Lung (tissue), 12 donors: ENCODE measurements around the gene MDM1. TPM values are rescaled to one million over a fixed set of nuclear protein-coding genes. Genes with fewer than 3 reads are reported as not detected.

Experiments
- ATAC-seq: fragments of 200-7000 bp; cut with Tn5 transposase; one replicate; pipeline ENCODE4 v1.9.1; 2020; ENCODE audit warnings: moderate number of reproducible peaks; ENCODE audit not compliant: insufficient read depth, low FRiP score
- DNase-seq, 3 donors: peaks; one replicate each; pipeline ENCODE4 v3.0.0-alpha.2; 2013 to 2017
- H3K27ac ChIP-seq, 2 donors: one replicate each; pipeline ENCODE4 v1.5.1; 2013; ENCODE audit warnings: mild to moderate bottlenecking in 2 of 2, moderate library complexity in 2 of 2, control low read depth in 1 of 2, inconsistent platforms in 1 of 2, low read depth in 1 of 2, low read length in 1 of 2
- H3K27me3 ChIP-seq, 3 donors: one replicate each; pipeline ENCODE4 v1.5.1; 2013; ENCODE audit warnings: low read length in 2 of 3; ENCODE audit not compliant: control insufficient read depth in 3 of 3, insufficient read depth in 3 of 3
- H3K36me3 ChIP-seq, 4 donors: one replicate each; pipeline ENCODE4 v1.5.1; 2013; ENCODE audit warnings: low read length in 4 of 4, mild to moderate bottlenecking in 1 of 4, moderate library complexity in 1 of 4; ENCODE audit not compliant: control insufficient read depth in 4 of 4, insufficient read depth in 4 of 4
- H3K4me1 ChIP-seq, 5 donors: one replicate each; pipeline ENCODE4 v1.5.1; 2013; ENCODE audit warnings: low read length in 5 of 5, mild to moderate bottlenecking in 2 of 5, moderate library complexity in 1 of 5; ENCODE audit not compliant: control insufficient read depth in 5 of 5, insufficient read depth in 5 of 5
- H3K4me3 ChIP-seq: one replicate; pipeline ENCODE4 v1.5.1; 2013; ENCODE audit warnings: mild to moderate bottlenecking, control low read depth, moderate library complexity
- H3K9ac ChIP-seq, 2 donors: one replicate each; pipeline ENCODE4 v1.5.1; 2013; ENCODE audit warnings: low read length in 2 of 2, control low read depth in 1 of 2; ENCODE audit not compliant: insufficient read depth in 1 of 2
- H3K9me3 ChIP-seq, 4 donors: one replicate each; pipeline ENCODE4 v1.5.1; 2013; ENCODE audit warnings: low read length in 3 of 4, mild to moderate bottlenecking in 1 of 4, moderate library complexity in 1 of 4; ENCODE audit not compliant: control insufficient read depth in 4 of 4, insufficient read depth in 3 of 4
- WGBS, 2 donors: extraction: QIAGEN DNeasy Blood & Tissue Kit; methylation state at CpG; one replicate each; pipeline ENCODE4 v1.1.7; 2013; 5-methylcytosine and 5-hydroxymethylcytosine counted together
- polyA plus RNA-seq, 2 donors: library from polyadenylated mRNA; stranded (reverse); fragments of 200-250 nt; gene quantifications; one replicate each; pipeline ENCODE4 v1.2.1, GENCODE V29; 2013
- total RNA-seq, 2 donors: library from RNA; depleted of rRNA in 1 of 2; stranded (reverse); fragments of >200 nt in 1 of 2; gene quantifications; one replicate each; pipeline ENCODE4 v1.2.1, GENCODE V29; 2014 to 2021
- TF ChIP-seq, protein P1 (sequence below): IDR thresholded peaks from 2 replicates; pipeline ENCODE4 v1.5.1; 2012; ENCODE audit warnings: mild to moderate bottlenecking; ENCODE audit errors: control extremely low read depth, extremely low read depth
- donor health status: control.
- donor health status: control.
- donor health status: Bipolar disorder and iron deficiency.
- donor health status: healthy.
- donor health status: DM: yes; HTN: yes; CAD: no.

The MDM1 gene
- total and polyA plus RNA-seq, 4 donors, result 6.7 to 29.7 (median 12.4) TPM

DNA sequence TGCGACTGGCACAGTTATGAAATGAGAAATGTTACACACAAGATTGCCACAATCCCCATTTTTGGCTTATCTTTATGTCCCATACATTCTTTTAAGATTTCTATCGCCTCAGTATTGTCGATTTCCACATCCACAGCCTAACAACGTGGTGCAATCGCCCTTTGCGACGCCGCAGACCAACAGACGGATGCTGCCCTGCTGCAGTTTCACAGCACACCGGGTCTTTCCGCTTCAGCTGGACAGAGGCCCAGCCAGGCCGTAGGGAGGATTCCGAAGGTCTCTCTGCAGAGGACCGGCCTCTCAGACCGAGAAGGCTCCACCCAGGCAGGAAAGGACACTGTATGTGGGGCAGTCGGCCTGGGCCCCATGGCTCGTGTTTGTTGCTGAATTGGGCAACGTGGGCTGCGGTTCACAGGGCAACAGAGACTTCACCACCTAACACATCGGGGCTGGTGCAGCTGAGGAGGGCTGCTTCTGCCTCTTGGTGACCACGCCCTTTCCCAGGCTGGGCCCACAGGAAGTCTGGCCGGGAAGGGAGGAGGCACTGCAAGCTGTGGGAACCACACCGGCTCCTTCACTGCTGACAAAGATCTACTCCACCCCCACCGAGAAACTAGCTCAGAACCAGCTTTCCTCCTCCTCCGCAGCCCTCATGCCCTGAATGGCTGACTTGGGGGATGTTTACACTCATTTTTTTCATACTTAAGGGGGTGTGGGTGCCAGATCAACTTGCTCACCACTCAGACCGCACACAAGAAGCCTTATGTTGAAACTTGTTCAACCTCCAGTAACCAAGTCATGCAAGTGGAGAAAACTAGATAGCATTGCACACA is 32.9 kb upstream of the MDM1 start:
- H3K9ac ChIP-seq, result peak overlapping the region in 1 of 2 donors; percentile 43
- no peaks in the 10 kb centered on the region for H3K36me3 ChIP-seq
- 1 to 2% methylated on average over 25 to 26 of the region's 26 CpGs for whole genome bisulfite sequencing, 2 donors
- ATAC-seq, result peak; percentile 97
- H3K9me3 ChIP-seq, result no peaks in the 10 kb centered on the region
- H3K4me1 ChIP-seq, result peaks cover 0 to 10% (median 5%) of the 10 kb centered on the region in 5 donors
- TF ChIP-seq, protein P1, sequence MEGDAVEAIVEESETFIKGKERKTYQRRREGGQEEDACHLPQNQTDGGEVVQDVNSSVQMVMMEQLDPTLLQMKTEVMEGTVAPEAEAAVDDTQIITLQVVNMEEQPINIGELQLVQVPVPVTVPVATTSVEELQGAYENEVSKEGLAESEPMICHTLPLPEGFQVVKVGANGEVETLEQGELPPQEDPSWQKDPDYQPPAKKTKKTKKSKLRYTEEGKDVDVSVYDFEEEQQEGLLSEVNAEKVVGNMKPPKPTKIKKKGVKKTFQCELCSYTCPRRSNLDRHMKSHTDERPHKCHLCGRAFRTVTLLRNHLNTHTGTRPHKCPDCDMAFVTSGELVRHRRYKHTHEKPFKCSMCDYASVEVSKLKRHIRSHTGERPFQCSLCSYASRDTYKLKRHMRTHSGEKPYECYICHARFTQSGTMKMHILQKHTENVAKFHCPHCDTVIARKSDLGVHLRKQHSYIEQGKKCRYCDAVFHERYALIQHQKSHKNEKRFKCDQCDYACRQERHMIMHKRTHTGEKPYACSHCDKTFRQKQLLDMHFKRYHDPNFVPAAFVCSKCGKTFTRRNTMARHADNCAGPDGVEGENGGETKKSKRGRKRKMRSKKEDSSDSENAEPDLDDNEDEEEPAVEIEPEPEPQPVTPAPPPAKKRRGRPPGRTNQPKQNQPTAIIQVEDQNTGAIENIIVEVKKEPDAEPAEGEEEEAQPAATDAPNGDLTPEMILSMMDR, result no peak
- peak overlapping the region; percentile 27 to 87 for H3K27ac ChIP-seq
- peak overlapping the region; percentile 0 for H3K4me3 ChIP-seq
- peak; percentile 87 to 94 (median 87) for DNase-seq
- H3K27me3 ChIP-seq, result no peaks in the 10 kb centered on the region

DNA sequence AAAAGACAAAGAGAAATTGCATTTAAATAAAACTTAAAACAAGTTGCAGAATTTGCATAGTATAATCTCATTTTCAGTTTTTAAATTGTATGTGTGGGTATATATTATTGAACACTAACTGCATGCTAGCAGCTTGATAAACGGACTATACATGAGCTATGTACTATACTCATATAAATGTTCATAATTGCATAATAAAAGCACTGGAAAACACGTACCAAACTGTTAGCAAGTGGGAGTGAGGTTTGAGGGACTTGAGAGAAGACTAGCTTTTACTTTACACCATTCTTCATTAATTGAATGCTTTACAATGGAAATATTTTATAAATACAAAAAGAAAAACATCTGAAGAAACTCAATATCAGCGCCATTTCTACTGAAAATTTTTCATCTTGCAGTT is 32.2 kb upstream of the MDM1 start:
- H3K9me3 ChIP-seq, result no peaks in the 10 kb centered on the region
- ATAC-seq, result no peak
- no peaks in the 10 kb centered on the region for H3K27me3 ChIP-seq
- H3K27ac ChIP-seq, result peak overlapping the region; percentile 27 to 87
- TF ChIP-seq, protein P1, result no peak
- no peak overlapping the region for H3K4me3 ChIP-seq
- peaks cover 0 to 10% (median 5%) of the 10 kb centered on the region in 5 donors for H3K4me1 ChIP-seq
- no peaks in the 10 kb centered on the region for H3K36me3 ChIP-seq
- H3K9ac ChIP-seq, result no peak overlapping the region
- WGBS, 2 donors, result 29 to 47% methylated on average over 3 of the region's 3 CpGs
- DNase-seq, result no peak

DNA sequence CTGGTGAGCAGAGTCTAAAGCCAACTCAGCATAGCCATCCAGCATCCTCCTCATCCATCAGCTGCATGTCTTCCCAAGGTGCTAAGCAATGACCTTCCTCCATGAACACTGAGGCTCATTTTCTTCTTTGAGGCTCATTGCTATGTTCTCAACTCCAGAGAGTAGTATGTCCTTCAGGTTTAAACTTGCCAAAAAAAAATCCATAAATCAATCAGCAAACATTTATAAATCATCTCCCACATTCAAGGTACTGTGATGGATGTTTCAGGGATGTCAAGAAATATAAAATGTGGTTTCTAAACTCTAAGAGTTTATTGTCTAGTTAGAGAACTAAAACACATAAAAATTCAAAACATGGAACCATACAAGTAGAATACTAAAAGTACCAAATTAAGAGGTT is 29.8 kb upstream of the MDM1 start:
- no peak overlapping the region for H3K9ac ChIP-seq
- DNase-seq, result no peak
- H3K27me3 ChIP-seq, result no peaks in the 10 kb centered on the region
- H3K4me3 ChIP-seq, result no peak overlapping the region
- peaks cover 0 to 10% (median 4%) of the 10 kb centered on the region in 5 donors for H3K4me1 ChIP-seq
- H3K27ac ChIP-seq, result no peak overlapping the region
- ATAC-seq, result no peak
- H3K9me3 ChIP-seq, result no peaks in the 10 kb centered on the region
- H3K36me3 ChIP-seq, result no peaks in the 10 kb centered on the region
- TF ChIP-seq, protein P1, result no peak
